Panc1 (cell line): ENCODE data around the gene ADAM23. TPM values are rescaled to one million over a fixed set of nuclear protein-coding genes. Genes with fewer than 3 reads are reported as not detected.

Source experiments
- ATAC-seq: fragments of 200-7000 bp; cut with Tn5 transposase; 2 replicates; pipeline ENCODE4 v1.9.1; 2020; ENCODE audit warnings: mild to moderate bottlenecking, moderate library complexity
- BruUV-seq: library from RNA; stranded (reverse); fragments of 400-500 nt; replicated peaks from 2 replicates; lab custom pipeline; 2021; lab: Mats Ljungman, UMichigan
- CTCF ChIA-PET: fragments of 300-600 bp; sonication (Branson Sonifier 250); formaldehyde crosslinking; loops from one replicate; lab custom pipeline; 2022; ENCODE audit warnings: antibody characterized with exemption; lab: Charles Lee
- POLR2A ChIA-PET: fragments of 300-600 bp; sonication (Branson Sonifier 250); formaldehyde crosslinking; loops from one replicate; lab custom pipeline; 2022; ENCODE audit warnings: antibody characterized with exemption; lab: Charles Lee
- DNase-seq: peaks from one replicate; pipeline ENCODE4 v3.0.0-alpha.2; 2010; ENCODE audit warnings: low read depth, low spot score
- H3K27ac ChIP-seq: 2 replicates; pipeline ENCODE4 v1.5.1; 2011; ENCODE audit warnings: mild to moderate bottlenecking, low read length, inconsistent platforms
- H3K27me3 ChIP-seq: fragments of 200-500 bp; sonication (Bioruptor generic); 2 replicates; pipeline ENCODE4 v1.6.0; 2014; ENCODE audit warnings: low read length, inconsistent platforms; ENCODE audit not compliant: control insufficient read depth, insufficient read depth
- H3K36me3 ChIP-seq: fragments of 200-500 bp; sonication (Bioruptor generic); 2 replicates; pipeline ENCODE4 v1.5.1; 2014; ENCODE audit warnings: inconsistent platforms, mild to moderate bottlenecking, low read length, moderate library complexity; ENCODE audit not compliant: control insufficient read depth, insufficient read depth
- H3K4me1 ChIP-seq: 2 replicates; pipeline ENCODE4 v1.5.1; 2011; ENCODE audit warnings: inconsistent platforms, mild to moderate bottlenecking, low read length, moderate library complexity; ENCODE audit not compliant: control insufficient read depth, insufficient read depth
- H3K4me3 ChIP-seq, 2 experiments: 2 replicates each; pipeline ENCODE4 v1.5.1; 2011 to 2012; ENCODE audit warnings: low read depth in 2 of 2, low read length in 2 of 2, mild to moderate bottlenecking in 2 of 2, inconsistent platforms in 1 of 2, moderate library complexity in 1 of 2
- H3K9me3 ChIP-seq: fragments of 200-500 bp; sonication (Bioruptor generic); 2 replicates; pipeline ENCODE4 v1.5.1; 2014; ENCODE audit warnings: low read depth, mild to moderate bottlenecking, inconsistent platforms, low read length, moderate library complexity; ENCODE audit not compliant: control insufficient read depth, insufficient read depth
- POLR2AphosphoS5 ChIP-seq: IDR thresholded peaks from 2 replicates; pipeline ENCODE4 v1.6.1; 2012; ENCODE audit warnings: mild to moderate bottlenecking, low read depth, low read length, moderate library complexity
- REST ChIP-seq, 2 experiments: IDR thresholded peaks; 2 replicates each; pipeline ENCODE4 v1.6.1; 2011 to 2012; ENCODE audit warnings: low read depth in 2 of 2, control low read depth in 1 of 2, low read length in 1 of 2, mild to moderate bottlenecking in 1 of 2, moderate library complexity in 1 of 2; ENCODE audit not compliant: insufficient read depth in 1 of 2
- SIN3A ChIP-seq: IDR thresholded peaks from 2 replicates; pipeline ENCODE4 v1.6.1; 2012; ENCODE audit warnings: low read depth, mild to moderate bottlenecking, low read length, moderate library complexity, borderline replicate concordance; ENCODE audit not compliant: insufficient read depth
- TCF7L2 ChIP-seq: IDR thresholded peaks from 2 replicates; pipeline ENCODE4 v1.6.1; 2011; ENCODE audit warnings: mild to moderate bottlenecking, low read depth, low read length, inconsistent platforms
- in situ Hi-C: cut with HindIII; loops from 2 replicates; pipeline ENCODE4 v1.10.0; 2016; ENCODE audit warnings: low sequenced_read_pairs, low pct_unique_long_range_greater_than_20kb
- intact Hi-C: fragments of 100-400 bp; cut with micrococcal nuclease; formaldehyde crosslinking; loops from one replicate; pipeline ENCODE4 v1.10.0; 2022; ENCODE audit not compliant: unreplicated experiment
- total RNA-seq: library from RNA; stranded (reverse); gene quantifications from one replicate; pipeline ENCODE4 v1.2.1, GENCODE V29; 2021; ENCODE audit not compliant: unreplicated experiment
- TF ChIP-seq, protein P1 (sequence below): fragments of 450-650 bp; IDR thresholded peaks from 2 replicates; pipeline ENCODE4 v1.5.1; 2017; ENCODE audit warnings: mild to moderate bottlenecking

ADAM23 gene
- total RNA-seq, 1 experiment from 2014 or later = 0.18 TPM

- ChIA-PET POLR2A (no interaction called here), CTCF (no interaction called here)
- in situ Hi-C loops = no loop called here
- Histone ChIP-seq H3K36me3 (no peaks in the 10 kb centered on the region), H3K27me3 (no peaks in the 10 kb centered on the region), H3K27ac (no peak overlapping the region), H3K4me1 (no peaks in the 10 kb centered on the region), H3K9me3 (no peaks in the 10 kb centered on the region), H3K4me3 (no peak overlapping the region)
- no peak for ATAC-seq
- no TSS peak for BruUV-seq
- TF ChIP-seq TCF7L2 (no peak), SIN3A (no peak), REST (IDR thresholded peaks at IDR 0.05; ENCODE audit: insufficient read depth in 1 of 2, low read depth in 2 of 2, low read length in 1 of 2) (no peak), POLR2AphosphoS5 (no peak)
- TF ChIP-seq, protein P1, sequence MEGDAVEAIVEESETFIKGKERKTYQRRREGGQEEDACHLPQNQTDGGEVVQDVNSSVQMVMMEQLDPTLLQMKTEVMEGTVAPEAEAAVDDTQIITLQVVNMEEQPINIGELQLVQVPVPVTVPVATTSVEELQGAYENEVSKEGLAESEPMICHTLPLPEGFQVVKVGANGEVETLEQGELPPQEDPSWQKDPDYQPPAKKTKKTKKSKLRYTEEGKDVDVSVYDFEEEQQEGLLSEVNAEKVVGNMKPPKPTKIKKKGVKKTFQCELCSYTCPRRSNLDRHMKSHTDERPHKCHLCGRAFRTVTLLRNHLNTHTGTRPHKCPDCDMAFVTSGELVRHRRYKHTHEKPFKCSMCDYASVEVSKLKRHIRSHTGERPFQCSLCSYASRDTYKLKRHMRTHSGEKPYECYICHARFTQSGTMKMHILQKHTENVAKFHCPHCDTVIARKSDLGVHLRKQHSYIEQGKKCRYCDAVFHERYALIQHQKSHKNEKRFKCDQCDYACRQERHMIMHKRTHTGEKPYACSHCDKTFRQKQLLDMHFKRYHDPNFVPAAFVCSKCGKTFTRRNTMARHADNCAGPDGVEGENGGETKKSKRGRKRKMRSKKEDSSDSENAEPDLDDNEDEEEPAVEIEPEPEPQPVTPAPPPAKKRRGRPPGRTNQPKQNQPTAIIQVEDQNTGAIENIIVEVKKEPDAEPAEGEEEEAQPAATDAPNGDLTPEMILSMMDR = no peak
- DNase-seq = no peak
- intact Hi-C loops = no loop called here
Measured at GRCh38 chr2:206584323-206585116, 141.2 kb downstream of the ADAM23 start.

DNA sequence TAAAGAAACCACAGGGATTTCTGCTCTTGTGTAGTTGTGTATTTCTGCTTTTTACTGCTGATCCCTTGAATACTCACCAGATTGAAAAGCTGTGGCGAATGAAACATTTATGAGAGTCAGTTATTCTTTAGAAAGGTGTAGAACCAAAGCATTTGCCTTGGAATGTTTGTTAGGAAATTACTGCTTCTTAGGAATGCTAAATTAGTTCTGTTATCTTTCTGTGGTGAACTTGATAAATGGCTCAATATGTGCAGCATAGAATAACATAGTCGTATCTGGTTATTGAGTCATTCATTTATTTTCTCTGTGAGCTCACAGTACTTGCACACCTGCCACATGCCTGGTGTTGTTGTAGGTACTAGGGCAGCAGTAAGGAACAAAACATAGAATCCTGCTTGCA is 142.0 kb downstream of the ADAM23 start:
- H3K36me3 ChIP-seq = no peaks in the 10 kb centered on the region
- no peak overlapping the region for H3K4me3 ChIP-seq
- H3K27ac ChIP-seq = no peak overlapping the region
- ChIA-PET CTCF (no interaction called here), POLR2A (no interaction called here)
- BruUV-seq = no TSS peak
- DNase-seq (no peak), ATAC-seq (no peak)
- H3K4me1 ChIP-seq = no peaks in the 10 kb centered on the region
- TF ChIP-seq REST (IDR thresholded peaks at IDR 0.05; ENCODE audit: insufficient read depth in 1 of 2, low read depth in 2 of 2, low read length in 1 of 2) (no peak), POLR2AphosphoS5 (no peak)
- H3K27me3 ChIP-seq = no peaks in the 10 kb centered on the region
- intact Hi-C loops (no loop called here), in situ Hi-C loops (no loop called here)
- H3K9me3 ChIP-seq = no peaks in the 10 kb centered on the region
